SK-N-SH (cell line): ENCODE results near the gene GPR160. TPM values are rescaled to one million over a fixed set of nuclear protein-coding genes. Genes with fewer than 3 reads are reported as not detected.

ENCODE experiments used
- CTCF ChIA-PET: fragments of 300-600, 350-600 bp; formaldehyde crosslinking; extraction: SDS; loops from one replicate; lab custom pipeline; 2021; lab: Yijun Ruan, JAX
- POLR2A ChIA-PET: fragments of 350-600 bp; sonication (Branson Sonifier 250); formaldehyde crosslinking; extraction: SDS; loops from one replicate; lab custom pipeline; 2020; ENCODE audit warnings: antibody characterized with exemption, inconsistent platforms; lab: Yijun Ruan, JAX
- DNase-seq: peaks from one replicate; pipeline ENCODE4 v3.0.0; 2012
- H2AFZ ChIP-seq: fragments of 200-600 bp; sonication (generic); 2 replicates; pipeline ENCODE4 v1.8.1; 2016; ENCODE audit warnings: antibody characterized with exemption, mild to moderate bottlenecking, low read depth
- H3F3A ChIP-seq: fragments of 200-600 bp; sonication (generic); replicated peaks from 2 replicates; pipeline ENCODE3; 2016; ENCODE audit warnings: antibody characterized with exemption, mild to moderate bottlenecking; ENCODE audit not compliant: insufficient read depth
- H3K27ac ChIP-seq, 2 experiments: fragments of 200-500 bp in 1 of 2; fragments of 200-600 bp in 1 of 2; sonication (Bioruptor generic) in 1 of 2; sonication (generic), shearing (Covaris generic) in 1 of 2; 2 replicates each; pipeline versions ENCODE4 v1.5.1 to v1.6.1; 2014 to 2016; ENCODE audit warnings: low read depth in 2 of 2, inconsistent platforms in 1 of 2, low read length in 1 of 2, mild to moderate bottlenecking in 1 of 2, mixed read lengths in 1 of 2
- H3K27me3 ChIP-seq: fragments of 200-600 bp; sonication (generic), shearing (Covaris generic); 2 replicates; pipeline ENCODE4 v1.6.1; 2016; ENCODE audit warnings: mixed run types; ENCODE audit not compliant: insufficient read depth
- H3K36me3 ChIP-seq, 2 experiments: fragments of 200-500 bp in 1 of 2; fragments of 200-600 bp in 1 of 2; sonication (Bioruptor generic) in 1 of 2; sonication (generic) in 1 of 2; replicated peaks in 1 of 2; 2 replicates each; pipeline versions ENCODE3 to v1.5.1; 2014 to 2016; ENCODE audit warnings: low read length in 1 of 2, mild to moderate bottlenecking in 1 of 2; ENCODE audit not compliant: insufficient read depth in 2 of 2, control insufficient read depth in 1 of 2
- H3K4me1 ChIP-seq, 2 experiments: fragments of 200-500 bp in 1 of 2; fragments of 200-600 bp in 1 of 2; sonication (Bioruptor generic) in 1 of 2; sonication (generic), shearing (Covaris generic) in 1 of 2; 2 replicates each; pipeline versions ENCODE4 v1.5.1 to v1.6.1; 2014 to 2016; ENCODE audit warnings: low read depth in 1 of 2, low read length in 1 of 2, mixed run types in 1 of 2; ENCODE audit not compliant: insufficient read depth in 2 of 2, control insufficient read depth in 1 of 2
- H3K4me2 ChIP-seq: fragments of 200-600 bp; sonication (generic), shearing (Covaris generic); 2 replicates; pipeline ENCODE4 v1.6.1; 2017; ENCODE audit warnings: mixed run types
- H3K4me3 ChIP-seq, 2 experiments: fragments of 200-500 bp in 1 of 2; fragments of 200-600 bp in 1 of 2; sonication (Bioruptor generic) in 1 of 2; sonication (generic), shearing (Covaris generic) in 1 of 2; 2 replicates each; pipeline versions ENCODE4 v1.5.1 to v1.8.1; 2014 to 2016; ENCODE audit warnings: low read depth in 2 of 2, inconsistent platforms in 1 of 2, low read length in 1 of 2, mild to moderate bottlenecking in 1 of 2, mixed read lengths in 1 of 2, moderate library complexity in 1 of 2
- H3K79me2 ChIP-seq: fragments of 200-600 bp; sonication (generic); 2 replicates; pipeline ENCODE4 v1.8.1; 2017; ENCODE audit warnings: mild to moderate bottlenecking; ENCODE audit not compliant: insufficient read depth
- H3K9ac ChIP-seq: fragments of 200-600 bp; sonication (generic); 2 replicates; pipeline ENCODE4 v1.6.1; 2017; ENCODE audit warnings: mixed run types
- H3K9me2 ChIP-seq: fragments of 200-600 bp; sonication (generic); 2 replicates; pipeline ENCODE4 v1.6.1; 2017; ENCODE audit warnings: mixed run types
- H3K9me3 ChIP-seq: fragments of 200-600 bp; sonication (generic); 2 replicates; pipeline ENCODE4 v1.6.1; 2017; ENCODE audit warnings: mixed run types, mild to moderate bottlenecking, moderate library complexity
- H4K20me1 ChIP-seq: fragments of 200-600 bp; sonication (generic); 2 replicates; pipeline ENCODE4 v1.6.1; 2017; ENCODE audit warnings: mild to moderate bottlenecking, mixed run types; ENCODE audit not compliant: insufficient read depth
- CHD2 ChIP-seq: fragments of 150-350 bp; IDR thresholded peaks from 2 replicates; pipeline ENCODE4 v1.6.1; 2018; ENCODE audit warnings: low read length; ENCODE audit not compliant: partially characterized antibody
- CTCF ChIP-seq: fragments of 200-600 bp; sonication (generic); IDR thresholded peaks from 2 replicates; pipeline ENCODE4 v1.6.1; 2017; ENCODE audit warnings: antibody characterized with exemption, mild to moderate bottlenecking, moderate library complexity
- ELF1 ChIP-seq: IDR thresholded peaks from 2 replicates; pipeline ENCODE4 v1.4.0; 2012
- EZH2phosphoT487 ChIP-seq: fragments of 200-600 bp; sonication (generic); IDR thresholded peaks from 2 replicates; pipeline ENCODE4 v1.6.1; 2017; ENCODE audit warnings: low read depth, mixed run types, mild to moderate bottlenecking, antibody characterized with exemption, moderate library complexity, borderline replicate concordance
- FOSL2 ChIP-seq: IDR thresholded peaks from 2 replicates; pipeline ENCODE4 v1.4.0; 2012; ENCODE audit warnings: low read depth, mild to moderate bottlenecking, moderate library complexity, borderline replicate concordance
- IRF3 ChIP-seq: fragments of 150-350 bp; IDR thresholded peaks from 2 replicates; pipeline ENCODE4 v1.6.1; 2016; ENCODE audit warnings: mild to moderate bottlenecking, low read depth, low read length
- JUND ChIP-seq: IDR thresholded peaks from 2 replicates; pipeline ENCODE4 v1.4.0; 2012
- NRF1 ChIP-seq: IDR thresholded peaks from 2 replicates; pipeline ENCODE4 v1.6.1; 2012; ENCODE audit warnings: low read depth, mild to moderate bottlenecking, low read length
- PBX3 ChIP-seq: IDR thresholded peaks from 2 replicates; pipeline ENCODE4; 2012
- POLR2AphosphoS5 ChIP-seq: IDR thresholded peaks from 2 replicates; pipeline ENCODE4 v1.6.1; 2012; ENCODE audit warnings: low read depth, low read length
- RAD21 ChIP-seq: IDR thresholded peaks from 2 replicates; pipeline ENCODE4 v1.6.1; 2012; ENCODE audit warnings: mild to moderate bottlenecking, low read length
- RCOR1 ChIP-seq: fragments of 150-350 bp; IDR thresholded peaks from 2 replicates; pipeline ENCODE4 v1.6.1; 2017; ENCODE audit warnings: antibody characterized with exemption, low read length
- REST ChIP-seq: IDR thresholded peaks from 2 replicates; pipeline ENCODE4 v1.6.1; 2012; ENCODE audit warnings: mild to moderate bottlenecking, low read depth, low read length, moderate library complexity
- SIN3A ChIP-seq: IDR thresholded peaks from 2 replicates; pipeline ENCODE4 v1.6.1; 2012; ENCODE audit warnings: low read depth, mild to moderate bottlenecking, low read length, moderate library complexity, borderline replicate concordance
- SMC3 ChIP-seq: IDR thresholded peaks from 2 replicates; pipeline ENCODE4 v1.6.1; 2012; ENCODE audit warnings: low read depth, low read length, improper control_type of control experiment
- TCF12 ChIP-seq: IDR thresholded peaks from 2 replicates; pipeline ENCODE4 v1.4.0; 2012
- TEAD4 ChIP-seq: IDR thresholded peaks from 2 replicates; pipeline ENCODE4 v1.4.0; 2012; ENCODE audit warnings: mild to moderate bottlenecking, borderline replicate concordance; ENCODE audit not compliant: insufficient read depth
- ZBTB33 ChIP-seq: IDR thresholded peaks from 2 replicates; pipeline ENCODE4 v1.4.0; 2012; ENCODE audit warnings: low read depth, borderline replicate concordance
- WGBS: methylation state at CpG from one replicate; pipeline ENCODE4 v1.1.6; 2017; ENCODE audit warnings: low lambda C conversion rate; 5-methylcytosine and 5-hydroxymethylcytosine counted together
- polyA plus RNA-seq, 3 experiments: library from polyadenylated mRNA; depleted of rRNA; stranded (reverse); fragments of >200 nt; gene quantifications; 2 replicates each; pipeline ENCODE4 v1.2.3, GENCODE V29; 2012

Gene GPR160
- polyA plus RNA-seq, 1 of the 3 experiments (the other 2 are of a cell fraction): 0.31 TPM

GRCh38 chr3:170108955-170109354 lies 71.2 kb downstream of the GPR160 start:
- CTCF ChIA-PET: interaction anchor here (0.8 to 1.2 kb wide), 2 partner anchors 9 to 14 kb away, joined by 3 read pairs; no protein-coding TSS in a partner anchor
- Histone ChIP-seq H2AFZ (no peak overlapping the region), H3K36me3 (peaks cover 62 to 71% of the 10 kb centered on the region in 2 experiments), H3K79me2 (no peaks in the 10 kb centered on the region), H4K20me1 (no peaks in the 10 kb centered on the region), H3K4me3 (no peak overlapping the region), H3K9me2 (no peaks in the 10 kb centered on the region), H3K4me2 (no peak overlapping the region), H3K9ac (no peak overlapping the region), H3F3A (peaks cover 6% of the 10 kb centered on the region), H3K27me3 (no peaks in the 10 kb centered on the region), H3K27ac (no peak overlapping the region), H3K4me1 (peaks cover 0 to 10% of the 10 kb centered on the region in 2 experiments; a peak in 1 of 4 replicates), H3K9me3 (no peaks in the 10 kb centered on the region)
- WGBS: 93% methylated on average over 3 of the region's 3 CpGs
- POLR2A ChIA-PET: no interaction called here
- TF ChIP-seq SMC3 (no peak), FOSL2 (no peak), ELF1 (no peak), JUND (no peak), POLR2AphosphoS5 (no peak), CHD2 (no peak), PBX3 (no peak), SIN3A (no peak), NRF1 (no peak), TEAD4 (no peak), RCOR1 (no peak), TCF12 (no peak), RAD21 (no peak), EZH2phosphoT487 (no peak), IRF3 (no peak)
- DNase-seq: no peak

- WGBS: 98% methylated on average over 2 of the region's 2 CpGs
- no peak overlapping the region for H3K27ac ChIP-seq
- no peaks in the 10 kb centered on the region for H3K9me2 ChIP-seq
- no peaks in the 10 kb centered on the region for H3K9me3 ChIP-seq
- H3K9ac ChIP-seq: no peak overlapping the region
- DNase-seq: no peak
- POLR2A ChIA-PET: no interaction called here
- H4K20me1 ChIP-seq: no peaks in the 10 kb centered on the region
- peaks cover 0 to 10% of the 10 kb centered on the region in 2 experiments; a peak in 1 of 4 replicates for H3K4me1 ChIP-seq
- no peak overlapping the region for H3K4me2 ChIP-seq
- H2AFZ ChIP-seq: no peak overlapping the region
- no peaks in the 10 kb centered on the region for H3K27me3 ChIP-seq
- CTCF ChIA-PET: interaction anchor here (1.2 kb wide), 1 partner anchor 10 kb away, joined by 3 read pairs; no protein-coding TSS in a partner anchor
- peaks cover 64 to 76% of the 10 kb centered on the region in 2 experiments for H3K36me3 ChIP-seq
- H3F3A ChIP-seq: peaks cover 14% of the 10 kb centered on the region
- no peak overlapping the region for H3K4me3 ChIP-seq
- no peaks in the 10 kb centered on the region for H3K79me2 ChIP-seq
- TF ChIP-seq ZBTB33 (no peak), CTCF (no peak), REST (no peak)
Measured at GRCh38 chr3:170109579-170110293, 71.9 kb downstream of the GPR160 start.
